Activated CD4-positive, alpha-beta T cell treated with anti-CD3 and anti-CD28 coated beads, Interleukin-2, amount 50 U/mL, for 48 hours (primary cell): ENCODE measurements around the gene WIPF3.

Source experiments
- DNase-seq, 2 experiments: peaks; one replicate each; pipeline ENCODE4 v3.0.0-alpha.2; 2020

WIPF3 gene

DNA sequence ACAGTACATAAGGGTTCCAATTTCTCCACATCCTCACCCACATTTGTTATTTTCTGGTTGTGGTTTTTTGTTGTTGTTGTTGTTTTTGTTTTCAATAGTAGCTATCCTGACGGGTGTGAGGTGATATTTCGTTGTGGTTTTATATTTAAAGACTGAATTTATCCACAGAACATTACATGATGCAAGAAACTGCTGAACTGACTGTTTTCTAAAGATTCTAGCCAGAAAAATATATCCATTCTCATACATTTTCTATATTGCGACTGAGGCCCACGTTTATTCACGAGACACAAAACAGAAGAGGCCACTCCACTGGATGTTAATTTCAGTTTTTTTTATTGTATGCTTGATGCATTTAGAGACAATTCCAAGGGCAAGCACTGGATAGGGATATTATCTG, 113.5 kb downstream of the WIPF3 start:
- DNase-seq, result no peak

DNA sequence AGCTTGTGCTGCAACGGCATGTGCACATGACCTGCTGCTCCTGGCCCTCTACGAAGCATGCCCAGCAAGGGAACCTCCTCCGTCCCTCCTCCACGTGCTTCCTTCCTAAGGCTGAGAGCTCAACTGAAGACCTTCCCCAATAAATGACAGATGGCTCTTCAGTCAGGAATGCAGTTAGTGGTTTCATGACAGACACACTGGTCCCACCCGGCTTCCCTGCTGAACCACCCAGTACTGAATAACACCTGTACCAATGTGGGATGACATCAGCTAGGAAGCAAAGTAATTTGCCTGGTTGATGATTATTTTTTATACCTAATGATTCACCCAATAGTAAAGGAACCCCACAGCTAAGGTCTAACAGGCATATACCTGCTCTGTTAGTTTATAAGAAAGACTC, 114.2 kb downstream of the WIPF3 start:
- no peak for DNase-seq

DNA sequence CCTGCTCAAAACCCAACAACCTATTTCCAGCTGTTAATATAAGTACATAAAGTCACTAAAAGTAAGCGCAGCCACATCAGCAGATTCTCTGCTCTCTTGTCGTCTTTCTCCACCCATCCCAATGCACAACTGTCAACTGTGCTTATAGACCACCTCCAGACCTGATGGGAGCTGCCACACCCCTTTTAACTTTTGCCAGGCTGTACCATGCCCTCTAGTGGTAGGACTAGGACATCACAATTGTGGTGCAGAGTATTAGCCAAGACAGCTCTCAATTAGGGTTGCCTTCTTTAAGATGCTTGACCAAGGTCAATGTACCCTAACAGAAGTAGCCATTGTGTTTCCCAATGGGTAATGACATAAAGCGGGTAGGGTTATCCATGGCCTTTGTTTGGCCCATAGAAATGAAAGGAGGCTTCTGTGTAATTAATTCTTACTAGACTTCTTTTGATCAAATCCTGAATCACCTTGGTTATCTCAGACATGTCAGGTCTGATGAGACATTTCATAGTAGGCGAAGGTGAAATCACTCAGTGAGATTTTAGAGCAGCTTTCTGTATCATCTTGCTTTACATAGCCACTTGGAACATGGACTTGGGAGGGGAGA, 115.2 kb downstream of the WIPF3 start:
- peak; percentile 14 to 39 for DNase-seq

DNA sequence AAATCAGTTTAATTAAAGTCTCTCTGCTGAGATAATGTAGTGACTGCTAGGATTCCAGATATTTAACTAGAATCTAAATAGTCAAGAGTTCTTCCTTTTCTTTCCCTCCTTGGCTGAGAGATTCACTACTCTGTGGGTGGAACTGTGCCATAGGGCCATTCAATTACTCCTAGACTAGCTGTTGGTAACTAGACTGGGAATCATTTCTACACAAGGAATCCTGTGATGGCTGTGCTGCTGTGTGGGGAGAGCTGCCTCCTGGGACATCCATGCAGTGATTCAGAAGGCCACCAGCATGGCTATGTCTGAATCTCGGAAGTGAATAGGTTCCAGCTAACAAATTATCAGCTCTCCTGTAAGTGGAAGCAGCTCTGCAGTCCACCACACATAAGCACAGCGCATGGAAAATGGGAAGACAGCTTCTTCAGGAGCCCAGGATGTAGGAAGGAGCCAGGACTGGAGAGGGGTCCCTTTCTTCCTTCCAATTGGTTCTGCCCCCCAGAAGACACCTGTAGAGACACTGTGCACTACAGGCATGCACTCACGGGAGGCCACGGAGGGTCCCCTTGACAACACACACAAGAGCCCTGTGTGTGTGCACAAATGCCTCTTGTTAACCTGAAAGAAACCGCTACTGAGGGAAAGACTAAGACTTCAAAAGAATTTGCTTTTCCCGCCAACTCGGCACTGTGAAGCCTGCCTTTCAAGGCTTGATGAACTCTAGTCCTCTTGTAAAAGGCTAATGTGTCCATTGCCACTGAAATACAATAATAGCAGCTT, 116.8 kb downstream of the WIPF3 start:
- no peak for DNase-seq

GRCh38 chr7:29924006-29924405, 117.7 kb downstream of the WIPF3 start:
- no peak for DNase-seq

DNA sequence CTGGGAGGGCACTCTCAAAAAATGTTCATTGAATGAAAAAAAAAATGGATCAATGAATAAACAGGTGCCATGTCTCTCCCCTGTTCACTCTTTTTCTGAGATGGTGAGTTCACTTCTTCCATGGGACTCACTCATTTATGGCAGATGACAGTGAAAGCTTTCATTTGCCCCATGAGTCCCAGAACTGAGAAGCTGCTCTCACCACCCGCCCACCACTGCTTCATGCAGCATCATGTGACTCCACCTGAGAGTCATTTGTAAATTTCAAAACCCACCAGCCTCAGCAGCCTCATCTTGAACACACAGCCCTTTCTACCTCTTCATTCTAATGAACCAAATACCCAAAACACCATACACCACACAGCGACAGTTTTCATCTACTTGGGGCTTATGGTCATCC, 118.4 kb downstream of the WIPF3 start:
- DNase-seq, result no peak

GRCh38 chr7:29926216-29926615, 119.9 kb downstream of the WIPF3 start:
- DNase-seq, result no peak

DNA sequence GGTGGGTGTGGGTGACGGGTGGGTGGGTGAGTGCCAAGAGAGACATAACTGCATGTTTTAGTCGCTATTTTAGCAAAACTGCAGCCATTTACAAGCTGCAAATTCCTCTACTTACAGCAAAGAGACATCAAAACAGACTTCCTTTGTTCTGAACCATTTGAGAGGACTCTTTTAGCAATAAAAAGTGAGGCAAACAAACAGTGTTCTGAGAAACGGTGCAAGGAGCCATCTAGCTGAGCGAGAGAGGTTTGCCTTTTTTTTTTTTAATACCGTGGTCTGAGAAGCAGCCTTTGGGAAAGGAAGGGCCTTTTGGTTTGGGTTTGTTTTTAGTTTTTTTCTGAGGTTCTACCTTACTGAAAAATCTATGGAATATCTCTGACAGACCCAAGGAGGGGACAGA, 120.4 kb downstream of the WIPF3 start:
- no peak for DNase-seq

DNA sequence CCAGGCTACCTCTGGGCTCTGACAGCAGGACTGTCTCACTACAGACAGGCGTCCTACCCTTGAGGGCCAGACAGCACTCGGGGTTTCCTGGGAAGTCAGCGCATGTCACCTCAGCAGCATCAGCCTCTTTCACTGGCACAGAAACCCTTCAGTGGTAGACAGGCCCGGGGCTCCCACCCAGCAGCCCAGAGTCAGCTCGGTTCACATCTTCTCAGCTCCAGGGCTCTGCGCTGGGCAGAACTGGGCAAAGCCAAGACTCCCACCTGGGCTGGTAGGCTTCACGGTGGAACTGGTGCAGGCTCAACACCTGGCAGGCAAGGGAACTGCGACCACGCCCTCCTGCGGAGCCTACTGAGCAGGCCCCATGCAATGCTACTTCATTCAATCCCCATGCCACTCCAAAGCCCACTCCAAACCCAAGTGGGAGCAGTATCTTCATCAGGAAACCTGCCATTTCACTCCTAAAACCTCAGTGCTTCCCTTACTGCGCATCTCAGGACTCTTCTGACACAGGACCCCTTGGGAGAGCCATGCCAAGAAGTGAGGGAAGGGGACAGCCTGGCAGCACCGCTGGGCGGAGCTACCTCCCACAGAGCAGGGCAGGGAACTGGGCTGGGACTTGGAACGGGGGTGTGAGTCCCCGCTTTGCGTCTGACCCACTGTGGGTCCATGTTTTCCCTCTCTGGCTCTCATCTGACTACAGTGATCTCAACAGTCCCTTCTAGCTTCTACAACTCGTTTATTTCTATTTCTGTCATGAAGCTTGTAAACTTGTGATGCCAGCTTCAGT, 122.9 kb downstream of the WIPF3 start:
- no peak for DNase-seq

DNA sequence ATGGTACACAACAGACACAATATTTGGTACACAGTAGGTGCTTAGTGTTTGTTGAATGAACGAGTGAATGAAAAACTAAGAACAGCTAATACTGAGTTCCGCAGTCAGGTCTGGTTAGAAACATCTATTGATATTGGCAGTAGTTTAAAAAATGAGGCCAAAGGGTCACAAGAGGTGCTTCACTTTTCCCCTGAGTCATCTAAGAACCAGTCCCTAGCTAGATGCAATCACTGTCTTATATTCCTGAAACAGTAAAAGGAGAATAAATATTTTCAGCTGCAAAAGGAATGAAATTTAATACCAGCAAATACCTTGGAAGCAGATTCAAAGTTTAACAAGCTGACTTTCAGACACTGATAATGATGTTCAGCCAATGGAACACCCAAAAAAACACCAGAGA, 128.8 kb downstream of the WIPF3 start:
- no peak for DNase-seq

GRCh38 chr7:29937132-29937531, 130.8 kb downstream of the WIPF3 start:
- no peak for DNase-seq

- no peak for DNase-seq
Observed at GRCh38 chr7:29940199-29940598, 133.9 kb downstream of the WIPF3 start.

- DNase-seq, result no peak
Observed at GRCh38 chr7:29945259-29945809, 139.0 kb downstream of the WIPF3 start.

- DNase-seq, result no peak
Observed at GRCh38 chr7:29946428-29947186, 140.3 kb downstream of the WIPF3 start.

DNA sequence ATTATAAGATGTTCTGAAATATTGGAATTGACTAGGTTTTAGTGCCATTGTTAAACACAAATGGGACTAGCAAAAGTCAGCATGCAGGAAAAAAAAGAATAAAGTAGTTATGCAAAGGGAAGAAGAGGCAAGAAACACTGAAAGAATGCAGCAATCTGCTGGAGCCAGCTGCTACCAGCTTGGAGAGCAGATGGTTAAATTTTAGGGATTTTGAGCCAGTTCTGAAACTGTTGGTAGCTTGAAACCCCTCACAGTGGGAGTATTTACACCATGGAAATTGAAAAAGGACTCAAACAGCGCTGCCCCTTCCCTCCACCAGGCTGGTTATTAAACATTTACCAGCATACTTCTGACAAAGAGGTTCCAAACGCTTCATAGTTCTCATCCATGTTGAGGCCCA, 142.3 kb downstream of the WIPF3 start:
- no peak for DNase-seq

GRCh38 chr7:29950480-29950879, 144.2 kb downstream of the WIPF3 start:
- DNase-seq, result no peak

GRCh38 chr7:29951206-29951605, 144.9 kb downstream of the WIPF3 start:
- DNase-seq, result no peak

DNA sequence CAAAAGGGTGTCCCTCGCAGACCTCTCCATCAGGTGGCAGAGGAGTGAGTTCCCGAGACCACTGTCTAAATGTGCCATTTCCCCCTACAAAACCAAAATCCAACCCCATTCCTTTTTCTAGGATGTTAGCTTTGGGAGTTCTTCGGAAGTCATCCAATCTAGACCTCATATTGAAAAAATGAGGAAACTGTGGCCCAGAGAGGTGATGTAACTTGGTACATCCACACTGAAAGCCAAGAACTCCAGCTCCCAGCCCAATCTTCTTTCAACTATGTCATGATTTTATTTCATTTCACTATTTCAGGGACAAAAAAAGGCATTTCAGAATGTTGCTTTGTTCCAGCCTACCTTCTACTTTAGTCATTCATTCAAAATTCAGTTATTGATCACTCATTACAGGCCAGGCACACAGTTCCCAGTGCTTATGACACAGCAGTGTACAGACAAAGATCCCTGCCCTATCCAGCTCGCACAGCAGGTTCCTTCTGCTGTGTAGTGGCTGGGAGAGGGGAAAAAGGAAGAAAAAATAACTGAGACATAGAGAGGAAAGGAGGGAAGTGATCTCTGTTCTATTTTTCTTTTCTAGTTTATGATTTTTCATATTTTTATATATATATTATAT, 147.5 kb downstream of the WIPF3 start:
- DNase-seq, result no peak

DNA sequence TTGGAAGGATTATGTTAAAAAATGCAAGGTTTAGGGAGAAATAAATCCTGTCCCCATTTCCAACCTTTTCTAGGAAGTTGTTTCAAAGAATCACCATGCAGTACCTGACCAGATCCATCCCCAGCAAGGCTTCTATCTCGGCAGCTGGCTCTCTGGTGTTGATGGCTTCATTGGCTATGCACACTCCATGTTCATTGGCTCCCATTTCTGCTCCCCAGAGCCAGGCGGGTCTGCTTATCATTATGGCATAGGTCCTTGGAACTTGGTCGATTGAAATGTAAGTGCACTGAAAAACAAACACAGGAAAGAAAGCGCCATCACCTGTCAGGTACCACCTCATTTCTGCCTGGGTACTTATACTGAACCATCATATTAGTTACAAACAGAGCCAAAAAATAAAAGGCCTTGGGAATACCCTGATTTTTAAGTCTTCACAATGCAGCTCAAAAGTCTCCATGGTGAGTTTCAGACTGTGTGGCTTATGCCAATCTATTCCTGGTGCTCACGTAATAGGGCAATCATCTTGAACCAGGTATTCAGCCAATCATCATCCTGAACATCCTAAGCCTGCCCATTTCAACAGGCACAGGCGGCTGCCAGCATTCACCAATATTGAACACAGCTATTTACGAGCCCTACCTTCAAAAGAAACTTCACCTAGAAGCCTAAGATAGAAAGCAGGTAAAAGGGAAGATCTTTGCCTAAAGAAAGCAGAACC, 148.9 kb downstream of the WIPF3 start:
- no peak for DNase-seq

- DNase-seq, result peak in 1 of 2 experiments; percentile 6
Observed at GRCh38 chr7:29955799-29956486, 149.6 kb downstream of the WIPF3 start.

GRCh38 chr7:29956487-29956836, 150.2 kb downstream of the WIPF3 start:
- no peak for DNase-seq
